SU-DHL-6 (cell line): ENCODE measurements around the gene DKC1.

Source experiments
- H2AFZ ChIP-seq: fragments of 200-600 bp; sonication (generic); 2 replicates; pipeline ENCODE4 v1.6.1; 2014; ENCODE audit warnings: low read depth, mild to moderate bottlenecking, moderate library complexity, mixed read lengths, antibody characterized with exemption, low read length; ENCODE audit not compliant: severe bottlenecking
- H3F3A ChIP-seq: fragments of 200-600 bp; shearing (Covaris generic); 2 replicates; pipeline ENCODE4 v1.6.0; 2016; ENCODE audit warnings: antibody characterized with exemption, mild to moderate bottlenecking; ENCODE audit not compliant: insufficient read depth
- H3K27ac ChIP-seq: fragments of 200-600 bp; sonication (generic); 2 replicates; pipeline ENCODE4 v1.5.1; 2016; ENCODE audit warnings: low read depth, mild to moderate bottlenecking, low read length, moderate library complexity, mixed read lengths
- H3K27me3 ChIP-seq: fragments of 200-600 bp; sonication (generic), shearing (Covaris generic); 2 replicates; pipeline ENCODE4 v1.6.0; 2014; ENCODE audit warnings: mild to moderate bottlenecking, low read length
- H3K36me3 ChIP-seq: fragments of 200-600 bp; sonication (generic); 2 replicates; pipeline ENCODE4 v1.6.1; 2014; ENCODE audit warnings: mild to moderate bottlenecking, low read length, mixed read lengths
- H3K4me2 ChIP-seq: fragments of 300-600, 200-600 bp; shearing (Covaris generic), sonication (generic); 2 replicates; pipeline ENCODE4 v1.6.0; 2014; ENCODE audit warnings: low read length, low read depth, mild to moderate bottlenecking; ENCODE audit not compliant: poor library complexity, severe bottlenecking
- H3K4me3 ChIP-seq: fragments of 200-600 bp; sonication (generic); 2 replicates; pipeline ENCODE4 v1.5.1; 2014; ENCODE audit warnings: antibody characterized with exemption, low read length, mild to moderate bottlenecking, mixed read lengths; ENCODE audit not compliant: insufficient read depth, poor library complexity, severe bottlenecking
- H3K79me2 ChIP-seq: fragments of 200-600 bp; sonication (generic); 2 replicates; pipeline ENCODE4 v1.6.1; 2014; ENCODE audit warnings: mild to moderate bottlenecking, low read length, moderate library complexity; ENCODE audit not compliant: insufficient read depth
- H3K9ac ChIP-seq: fragments of 200-600 bp; sonication (generic); 2 replicates; pipeline ENCODE4 v1.7.0; 2014; ENCODE audit warnings: mild to moderate bottlenecking, low read length
- H3K9me2 ChIP-seq: fragments of 200-600 bp; sonication (generic); replicated peaks from 2 replicates; pipeline ENCODE4 v1.6.1; 2014; ENCODE audit warnings: low read length; ENCODE audit not compliant: insufficient read depth
- H3K9me3 ChIP-seq: fragments of 200-600 bp; sonication (generic); 2 replicates; pipeline ENCODE4 v1.6.1; 2014; ENCODE audit warnings: low read length, mixed read lengths; ENCODE audit not compliant: insufficient read depth
- H4K20me1 ChIP-seq: fragments of 200-600 bp; sonication (generic); 2 replicates; pipeline ENCODE4 v1.6.1; 2014; ENCODE audit warnings: low read depth, mild to moderate bottlenecking, antibody characterized with exemption, low read length, moderate library complexity, mixed read lengths
- EZH2phosphoT487 ChIP-seq: fragments of 200-600 bp; sonication (generic), shearing (Covaris generic); conservative IDR thresholded peaks from 2 replicates; pipeline ENCODE4 v1.6.1; 2018; ENCODE audit warnings: mild to moderate bottlenecking, antibody characterized with exemption, low read length, moderate library complexity, mixed read lengths
- TF ChIP-seq, protein P1 (sequence below): fragments of 200-600 bp; sonication (generic); IDR thresholded peaks from one replicate; pipeline ENCODE4 v1.5.1; 2017; ENCODE audit warnings: antibody characterized with exemption, mild to moderate bottlenecking, low read length, moderate library complexity; ENCODE audit not compliant: insufficient read depth, poor library complexity, severe bottlenecking

Gene DKC1

DNA sequence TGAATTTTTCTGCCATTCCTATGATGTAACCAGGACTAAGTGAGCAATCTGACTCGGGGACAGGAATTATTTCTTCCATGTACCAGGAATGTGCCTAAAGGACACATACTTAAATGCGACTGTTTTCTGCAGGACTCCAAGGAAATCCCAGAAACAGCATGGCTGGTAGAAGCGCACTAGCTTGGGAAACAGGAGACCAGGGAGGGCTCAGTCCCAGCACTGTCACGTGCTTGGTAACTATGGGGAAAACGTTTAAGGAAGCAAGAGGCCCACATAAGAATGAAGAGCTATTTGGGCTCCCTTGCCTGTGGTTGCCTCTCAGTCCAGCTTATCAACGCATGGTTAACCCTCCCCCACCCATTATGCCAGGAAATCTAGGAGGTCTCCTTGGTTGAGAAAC is 23.1 kb downstream of the DKC1 start:
- Histone ChIP-seq H3K9me2 (no peaks in the 10 kb centered on the region), H3K4me3 (no peak overlapping the region), H3F3A (no peaks in the 10 kb centered on the region), H3K27ac (no peak overlapping the region), H3K27me3 (no peaks in the 10 kb centered on the region), H3K9me3 (no peaks in the 10 kb centered on the region), H3K79me2 (no peaks in the 10 kb centered on the region), H3K9ac (no peak overlapping the region), H3K36me3 (no peaks in the 10 kb centered on the region), H4K20me1 (no peaks in the 10 kb centered on the region), H2AFZ (no peak overlapping the region), H3K4me2 (no peak overlapping the region)
- no peak for TF ChIP-seq EZH2phosphoT487
- TF ChIP-seq, protein P1, sequence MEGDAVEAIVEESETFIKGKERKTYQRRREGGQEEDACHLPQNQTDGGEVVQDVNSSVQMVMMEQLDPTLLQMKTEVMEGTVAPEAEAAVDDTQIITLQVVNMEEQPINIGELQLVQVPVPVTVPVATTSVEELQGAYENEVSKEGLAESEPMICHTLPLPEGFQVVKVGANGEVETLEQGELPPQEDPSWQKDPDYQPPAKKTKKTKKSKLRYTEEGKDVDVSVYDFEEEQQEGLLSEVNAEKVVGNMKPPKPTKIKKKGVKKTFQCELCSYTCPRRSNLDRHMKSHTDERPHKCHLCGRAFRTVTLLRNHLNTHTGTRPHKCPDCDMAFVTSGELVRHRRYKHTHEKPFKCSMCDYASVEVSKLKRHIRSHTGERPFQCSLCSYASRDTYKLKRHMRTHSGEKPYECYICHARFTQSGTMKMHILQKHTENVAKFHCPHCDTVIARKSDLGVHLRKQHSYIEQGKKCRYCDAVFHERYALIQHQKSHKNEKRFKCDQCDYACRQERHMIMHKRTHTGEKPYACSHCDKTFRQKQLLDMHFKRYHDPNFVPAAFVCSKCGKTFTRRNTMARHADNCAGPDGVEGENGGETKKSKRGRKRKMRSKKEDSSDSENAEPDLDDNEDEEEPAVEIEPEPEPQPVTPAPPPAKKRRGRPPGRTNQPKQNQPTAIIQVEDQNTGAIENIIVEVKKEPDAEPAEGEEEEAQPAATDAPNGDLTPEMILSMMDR = no peak

DNA sequence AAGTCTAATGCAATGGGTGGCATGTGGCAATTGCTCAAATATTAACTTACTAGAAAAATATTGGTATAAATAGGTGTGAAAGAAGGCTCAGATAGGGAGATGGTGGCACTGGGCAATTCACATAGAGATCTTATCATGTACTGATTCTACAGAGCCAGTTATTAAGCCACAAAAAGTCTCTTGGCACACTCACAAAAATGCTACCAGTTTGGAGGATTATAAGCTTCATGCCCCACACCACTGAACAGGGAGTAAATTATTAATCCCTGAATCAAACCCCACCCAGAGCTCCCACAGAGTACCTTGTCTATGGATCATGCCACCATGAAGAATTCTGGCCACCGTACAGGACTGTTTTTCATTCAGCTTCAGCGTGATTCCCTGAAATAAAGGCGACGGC is 28.8 kb downstream of the DKC1 start:
- TF ChIP-seq EZH2phosphoT487 = no peak
- TF ChIP-seq, protein P1 = no peak
- Histone ChIP-seq H3K9ac (no peak overlapping the region), H3K36me3 (no peaks in the 10 kb centered on the region), H3K9me3 (no peaks in the 10 kb centered on the region), H3K27me3 (no peaks in the 10 kb centered on the region), H3K4me3 (no peak overlapping the region), H4K20me1 (no peaks in the 10 kb centered on the region), H3F3A (no peaks in the 10 kb centered on the region), H3K27ac (no peak overlapping the region), H3K4me2 (no peak overlapping the region), H2AFZ (no peak overlapping the region), H3K9me2 (no peaks in the 10 kb centered on the region), H3K79me2 (no peaks in the 10 kb centered on the region)

DNA sequence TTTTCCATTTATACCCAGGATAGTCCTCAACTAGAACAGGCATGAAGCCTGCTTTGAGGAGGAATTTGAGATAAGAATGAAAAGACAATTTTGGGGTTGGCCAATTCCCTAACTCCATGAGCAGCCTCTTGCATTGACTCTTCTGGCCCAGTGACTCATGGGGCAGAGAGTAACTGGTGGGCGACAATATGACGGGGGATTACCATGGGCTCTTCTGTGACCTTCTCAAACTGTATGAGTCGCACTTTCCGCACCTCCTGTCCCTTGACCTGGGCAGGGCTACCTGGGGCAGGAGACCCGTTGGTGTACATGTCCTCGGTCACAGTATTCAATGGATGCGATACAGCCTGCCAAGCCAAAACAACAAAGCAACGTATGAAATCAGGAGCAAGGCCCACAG is 29.3 kb downstream of the DKC1 start:
- H3K9ac ChIP-seq = no peak overlapping the region
- no peak overlapping the region for H3K27ac ChIP-seq
- no peaks in the 10 kb centered on the region for H4K20me1 ChIP-seq
- H2AFZ ChIP-seq = no peak overlapping the region
- H3K4me3 ChIP-seq = no peak overlapping the region
- no peaks in the 10 kb centered on the region for H3K36me3 ChIP-seq
- H3K27me3 ChIP-seq = no peaks in the 10 kb centered on the region
- H3K9me2 ChIP-seq = no peaks in the 10 kb centered on the region
- H3K4me2 ChIP-seq = no peak overlapping the region
- H3F3A ChIP-seq = no peaks in the 10 kb centered on the region
- no peak for TF ChIP-seq EZH2phosphoT487
- TF ChIP-seq, protein P1 = no peak
- H3K79me2 ChIP-seq = no peaks in the 10 kb centered on the region
- no peaks in the 10 kb centered on the region for H3K9me3 ChIP-seq
